GM12801 (cell line): Measurements from ENCODE around the gene CCDC152.

Source experiments
- TF ChIP-seq, protein P1 (sequence below): IDR thresholded peaks from one replicate; pipeline ENCODE4 v1.5.1; 2011; ENCODE audit warnings: control low read depth; ENCODE audit not compliant: insufficient read length; ENCODE audit errors: extremely low read depth

CCDC152 gene

GRCh38 chr5:42761791-42762190, 5.2 kb downstream of the CCDC152 start:
- TF ChIP-seq, protein P1, sequence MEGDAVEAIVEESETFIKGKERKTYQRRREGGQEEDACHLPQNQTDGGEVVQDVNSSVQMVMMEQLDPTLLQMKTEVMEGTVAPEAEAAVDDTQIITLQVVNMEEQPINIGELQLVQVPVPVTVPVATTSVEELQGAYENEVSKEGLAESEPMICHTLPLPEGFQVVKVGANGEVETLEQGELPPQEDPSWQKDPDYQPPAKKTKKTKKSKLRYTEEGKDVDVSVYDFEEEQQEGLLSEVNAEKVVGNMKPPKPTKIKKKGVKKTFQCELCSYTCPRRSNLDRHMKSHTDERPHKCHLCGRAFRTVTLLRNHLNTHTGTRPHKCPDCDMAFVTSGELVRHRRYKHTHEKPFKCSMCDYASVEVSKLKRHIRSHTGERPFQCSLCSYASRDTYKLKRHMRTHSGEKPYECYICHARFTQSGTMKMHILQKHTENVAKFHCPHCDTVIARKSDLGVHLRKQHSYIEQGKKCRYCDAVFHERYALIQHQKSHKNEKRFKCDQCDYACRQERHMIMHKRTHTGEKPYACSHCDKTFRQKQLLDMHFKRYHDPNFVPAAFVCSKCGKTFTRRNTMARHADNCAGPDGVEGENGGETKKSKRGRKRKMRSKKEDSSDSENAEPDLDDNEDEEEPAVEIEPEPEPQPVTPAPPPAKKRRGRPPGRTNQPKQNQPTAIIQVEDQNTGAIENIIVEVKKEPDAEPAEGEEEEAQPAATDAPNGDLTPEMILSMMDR = no peak

DNA sequence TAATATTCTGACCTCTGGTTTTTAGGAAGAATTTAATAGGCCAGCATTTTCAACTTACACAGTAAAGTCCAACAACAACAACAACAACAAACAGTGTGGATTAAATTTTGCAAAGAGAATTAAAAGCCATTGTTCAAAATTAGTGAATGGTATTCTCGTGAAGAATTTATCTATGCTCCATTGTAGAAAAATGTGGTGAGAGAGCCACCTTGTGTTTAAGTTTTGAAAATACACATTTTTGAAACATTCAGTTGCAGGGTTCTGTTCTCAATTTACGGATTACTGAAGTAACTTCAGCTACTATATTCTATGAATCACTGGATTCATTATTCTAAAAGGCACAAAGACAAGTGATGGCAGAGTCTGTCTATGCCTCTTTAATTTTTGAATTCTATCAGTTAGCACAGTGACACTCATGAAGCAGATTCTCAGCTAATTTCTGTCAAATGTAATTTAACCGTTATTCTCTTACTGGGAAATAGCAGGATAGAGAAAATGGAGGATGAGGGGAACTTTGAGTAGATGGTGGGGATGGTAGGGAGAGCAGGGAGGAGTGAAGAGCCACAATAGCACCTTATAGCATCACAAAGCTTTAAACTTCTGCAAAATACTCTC, 11.0 kb downstream of the CCDC152 start:
- TF ChIP-seq, protein P1 = no peak

DNA sequence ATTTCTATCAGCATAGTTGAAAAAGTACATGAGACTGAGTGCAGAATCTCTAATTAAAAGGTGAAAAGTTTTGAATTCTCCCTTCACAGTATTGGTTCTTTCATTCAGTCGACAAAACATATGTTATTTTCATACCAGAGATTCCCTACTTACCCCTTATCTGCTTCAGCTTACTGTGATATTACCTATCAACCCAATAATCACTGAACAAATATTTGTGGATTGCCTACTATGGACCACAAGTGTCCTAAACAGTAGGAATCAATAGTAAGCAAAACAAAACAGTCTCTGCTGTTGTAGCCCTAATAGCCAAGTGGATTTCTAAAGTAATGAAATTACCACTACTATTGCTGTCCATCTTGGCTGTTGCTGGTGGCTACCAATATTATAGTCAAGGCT, 11.5 kb downstream of the CCDC152 start:
- TF ChIP-seq, protein P1 = no peak

DNA sequence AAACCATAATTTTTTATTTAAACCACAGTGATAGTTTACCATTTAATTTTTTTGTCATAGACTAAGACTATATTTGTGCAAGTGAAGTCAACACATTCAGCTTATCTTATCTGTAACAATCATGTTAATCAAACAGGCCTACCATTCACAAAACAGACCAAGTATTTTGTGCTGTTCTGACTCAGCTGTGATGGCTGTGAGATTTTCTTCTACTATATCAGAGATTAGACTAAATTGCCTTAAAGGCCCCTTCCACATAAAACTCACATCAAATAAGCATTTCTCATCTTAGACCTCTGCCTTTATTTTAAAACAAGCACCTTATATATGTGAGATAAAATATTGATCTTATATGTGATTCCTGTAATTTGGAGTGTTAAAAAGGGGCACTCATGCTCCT, 13.4 kb downstream of the CCDC152 start:
- TF ChIP-seq, protein P1 = no peak

- TF ChIP-seq, protein P1 = no peak
Measured at GRCh38 chr5:42772265-42772993, 15.8 kb downstream of the CCDC152 start.

GRCh38 chr5:42779083-42779482, 22.5 kb downstream of the CCDC152 start:
- TF ChIP-seq, protein P1 = no peak

DNA sequence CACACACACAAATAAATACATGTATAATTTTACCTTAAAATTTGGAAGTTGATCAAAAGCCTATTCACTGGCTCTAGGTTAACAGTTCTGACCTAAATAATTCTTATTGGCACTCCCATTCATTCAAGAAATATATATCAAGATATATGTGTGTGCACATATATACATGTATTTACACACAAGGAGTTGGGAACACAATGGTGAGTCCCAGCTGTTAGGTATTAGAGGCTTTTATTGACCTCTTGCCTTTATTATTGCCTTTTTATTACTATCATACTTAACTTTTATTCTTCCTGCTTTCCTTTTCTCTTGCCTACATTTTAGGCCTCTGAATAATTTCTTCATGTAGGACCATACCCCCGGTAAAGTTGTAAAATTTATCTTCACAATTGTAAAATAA, 25.0 kb downstream of the CCDC152 start:
- TF ChIP-seq, protein P1 = no peak
